ENCODE results near the gene SYNGR4.
A peak's percentile ranks its signal among the peaks of the same experiment; 100 is the strongest.
"Not testable (repeated sequence)": the region's sequence is repeated elsewhere in the genome, so short reads cannot be mapped to it uniquely, and the experiment has no call there.

SYNGR4 gene

GRCh38 chr19:48385461-48386087 is 21.4 kb downstream of the SYNGR4 start:
- peaks cover 78% of the 10 kb centered on the region for H3K36me3 ChIP-seq
- no peaks in the 10 kb centered on the region for H3K9me3 ChIP-seq (ENCODE audit: severe bottlenecking)
- H3K4me3 ChIP-seq (ENCODE audit: low read depth, low read length), result no peak overlapping the region
- TF ChIP-seq CTCF (IDR thresholded peaks at IDR 0.05; ENCODE audit: low read depth, low read length), result no peak
- no peak overlapping the region for H3K27ac ChIP-seq
- no peak for DNase-seq
- no peaks in the 10 kb centered on the region for H3K27me3 ChIP-seq (ENCODE audit: insufficient read depth, low read depth, severe bottlenecking)

- no peaks in the 10 kb centered on the region for H3K27me3 ChIP-seq (ENCODE audit: insufficient read depth, low read depth, severe bottlenecking)
- H3K4me3 ChIP-seq (ENCODE audit: low read depth, low read length), result no peak overlapping the region
- peaks cover 69% of the 10 kb centered on the region for H3K36me3 ChIP-seq
- no peak for TF ChIP-seq CTCF (IDR thresholded peaks at IDR 0.05; ENCODE audit: low read depth, low read length)
- no peak for DNase-seq
- no peaks in the 10 kb centered on the region for H3K9me3 ChIP-seq (ENCODE audit: severe bottlenecking)
- no peak overlapping the region for H3K27ac ChIP-seq
These were observed 22.8 kb downstream of the SYNGR4 start for GRCh38 chr19:48386981-48387380.

- DNase-seq, result peak; percentile 64
- Histone ChIP-seq H3K27ac (peak overlapping the region; percentile 89), H3K4me3 (ENCODE audit: low read depth, low read length) (peak overlapping the region; percentile 97), H3K9me3 (ENCODE audit: severe bottlenecking) (no peaks in the 10 kb centered on the region), H3K27me3 (ENCODE audit: insufficient read depth, low read depth, severe bottlenecking) (no peaks in the 10 kb centered on the region), H3K36me3 (peaks cover 40% of the 10 kb centered on the region)
- TF ChIP-seq CTCF (IDR thresholded peaks at IDR 0.05; ENCODE audit: low read depth, low read length), result peak; percentile 59
These were observed 26.3 kb downstream of the SYNGR4 start for GRCh38 chr19:48390188-48391099.

- no peaks in the 10 kb centered on the region for H3K27me3 ChIP-seq (ENCODE audit: insufficient read depth, low read depth, severe bottlenecking)
- H3K4me3 ChIP-seq (ENCODE audit: low read depth, low read length), result peak within 1 kb of the TSS; percentile 97
- no peaks in the 10 kb centered on the region for H3K9me3 ChIP-seq (ENCODE audit: severe bottlenecking)
- DNase-seq, result peak; percentile 69
- peak within 1 kb of the TSS; percentile 89 for H3K27ac ChIP-seq
- H3K36me3 ChIP-seq, result peaks cover 30% of the 10 kb centered on the region
- TF ChIP-seq CTCF (IDR thresholded peaks at IDR 0.05; ENCODE audit: low read depth, low read length), result peak; percentile 89
These were observed 27.2 kb downstream of the SYNGR4 start, which contains the start of gene KDELR1 for GRCh38 chr19:48391100-48392005. Gene KDELR1 (minus strand): TSS chr19:48391551. CDS start chr19:48391358, 193 bp downstream.

- H3K36me3 ChIP-seq, result peaks cover 26% of the 10 kb centered on the region
- not testable (repeated sequence) for H3K9me3 ChIP-seq (ENCODE audit: severe bottlenecking); H3K27ac ChIP-seq; H3K4me3 ChIP-seq (ENCODE audit: low read depth, low read length); H3K27me3 ChIP-seq (ENCODE audit: insufficient read depth, low read depth, severe bottlenecking); DNase-seq
These were observed 27.8 kb downstream of the SYNGR4 start for GRCh38 chr19:48392006-48392344.

Data from WERI-Rb-1 (cell line).